ENCODE results near the gene ATP6V1G2. TPM values are rescaled to one million over a fixed set of nuclear protein-coding genes. Genes with fewer than 3 reads are reported as not detected.

ATP6V1G2 gene
- total RNA-seq, 4 donors from 2014 or later, result 0.21 to 2.1 TPM; not detected in 2

GRCh38 chr6:31581434-31582229, 35.2 kb upstream of the ATP6V1G2 start:
- Histone ChIP-seq H3K36me3 (no peaks in the 10 kb centered on the region), H3K27me3 (peaks cover 0 to 8% (median 0%) of the 10 kb centered on the region in 4 donors), H3K4me3 (peak overlapping the region; percentile 53 to 84 (median 77)), H3K27ac (peak overlapping the region; percentile 71 to 88 (median 84)), H3K4me1 (peaks cover 16 to 41% (median 23%) of the 10 kb centered on the region in 3 donors), H3K9me3 (no peaks in the 10 kb centered on the region)
- WGBS, 2 donors, result 20 to 33% methylated on average over 12 to 17 of the region's 21 CpGs
- intact Hi-C loops (cut with DNase I), result no loop called here
- no peak for TF ChIP-seq POLR2A (IDR thresholded peaks at IDR 0.05)
- TF ChIP-seq, protein P1, sequence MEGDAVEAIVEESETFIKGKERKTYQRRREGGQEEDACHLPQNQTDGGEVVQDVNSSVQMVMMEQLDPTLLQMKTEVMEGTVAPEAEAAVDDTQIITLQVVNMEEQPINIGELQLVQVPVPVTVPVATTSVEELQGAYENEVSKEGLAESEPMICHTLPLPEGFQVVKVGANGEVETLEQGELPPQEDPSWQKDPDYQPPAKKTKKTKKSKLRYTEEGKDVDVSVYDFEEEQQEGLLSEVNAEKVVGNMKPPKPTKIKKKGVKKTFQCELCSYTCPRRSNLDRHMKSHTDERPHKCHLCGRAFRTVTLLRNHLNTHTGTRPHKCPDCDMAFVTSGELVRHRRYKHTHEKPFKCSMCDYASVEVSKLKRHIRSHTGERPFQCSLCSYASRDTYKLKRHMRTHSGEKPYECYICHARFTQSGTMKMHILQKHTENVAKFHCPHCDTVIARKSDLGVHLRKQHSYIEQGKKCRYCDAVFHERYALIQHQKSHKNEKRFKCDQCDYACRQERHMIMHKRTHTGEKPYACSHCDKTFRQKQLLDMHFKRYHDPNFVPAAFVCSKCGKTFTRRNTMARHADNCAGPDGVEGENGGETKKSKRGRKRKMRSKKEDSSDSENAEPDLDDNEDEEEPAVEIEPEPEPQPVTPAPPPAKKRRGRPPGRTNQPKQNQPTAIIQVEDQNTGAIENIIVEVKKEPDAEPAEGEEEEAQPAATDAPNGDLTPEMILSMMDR (IDR thresholded peaks at IDR 0.05), result no peak
- DNase-seq, result no peak

GRCh38 chr6:31580807-31581433, 34.5 kb upstream of the ATP6V1G2 start:
- Histone ChIP-seq H3K4me1 (peaks cover 16 to 34% (median 22%) of the 10 kb centered on the region in 3 donors), H3K4me3 (peak overlapping the region; percentile 53 to 84 (median 77)), H3K27ac (peak overlapping the region; percentile 71 to 88 (median 84)), H3K36me3 (no peaks in the 10 kb centered on the region), H3K9me3 (no peaks in the 10 kb centered on the region), H3K27me3 (peaks cover 0 to 4% (median 0%) of the 10 kb centered on the region in 4 donors)
- intact Hi-C loops (cut with DNase I), result no loop called here
- WGBS, 2 donors, result 0 to 1% methylated on average over 1 to 22 of the region's 62 CpGs
- DNase-seq, result no peak
- TF ChIP-seq, protein P1 (IDR thresholded peaks at IDR 0.05), result peak; percentile 92 to 98 (median 94)
- peak in 1 of 4 donors; percentile 65 for TF ChIP-seq POLR2A (IDR thresholded peaks at IDR 0.05)

GRCh38 chr6:31580438-31580740, 34.0 kb upstream of the ATP6V1G2 start:
- Histone ChIP-seq H3K9me3 (no peaks in the 10 kb centered on the region), H3K4me1 (peaks cover 16 to 31% (median 18%) of the 10 kb centered on the region in 3 donors), H3K4me3 (peak overlapping the region; percentile 53 to 84 (median 77)), H3K27me3 (peaks cover 0 to 8% (median 0%) of the 10 kb centered on the region in 4 donors), H3K27ac (peak overlapping the region; percentile 71 to 88 (median 84)), H3K36me3 (no peaks in the 10 kb centered on the region)
- no peak for DNase-seq
- intact Hi-C loops (cut with DNase I), result no loop called here
- no peak for TF ChIP-seq POLR2A (IDR thresholded peaks at IDR 0.05)
- TF ChIP-seq, protein P1 (IDR thresholded peaks at IDR 0.05), result no peak
- 33 to 46% methylated on average over 11 of the region's 11 CpGs for WGBS, 2 donors

GRCh38 chr6:31579546-31580437, 33.4 kb upstream of the ATP6V1G2 start:
- Histone ChIP-seq H3K27ac (peak overlapping the region in 2 of 4 donors; percentile 81 to 87), H3K9me3 (no peaks in the 10 kb centered on the region), H3K27me3 (peaks cover 0 to 9% (median 0%) of the 10 kb centered on the region in 4 donors), H3K4me1 (peaks cover 16 to 37% (median 18%) of the 10 kb centered on the region in 3 donors), H3K36me3 (no peaks in the 10 kb centered on the region), H3K4me3 (peak overlapping the region in 3 of 4 donors; percentile 72 to 84 (median 82))
- intact Hi-C loops (cut with DNase I), result no loop called here
- no peak for TF ChIP-seq POLR2A (IDR thresholded peaks at IDR 0.05)
- 83% methylated on average over 6 to 8 of the region's 8 CpGs for whole genome bisulfite sequencing, 2 donors
- DNase-seq, result no peak

GRCh38 chr6:31579119-31579505, 32.7 kb upstream of the ATP6V1G2 start:
- TF ChIP-seq, protein P1 (IDR thresholded peaks at IDR 0.05), result no peak
- TF ChIP-seq POLR2A (IDR thresholded peaks at IDR 0.05), result no peak
- DNase-seq, result no peak
- H3K27ac ChIP-seq, result no peak overlapping the region
- intact Hi-C loops (cut with DNase I), result no loop called here
- no peaks in the 10 kb centered on the region for H3K36me3 ChIP-seq
- 78 to 87% methylated on average over 3 of the region's 3 CpGs for WGBS, 2 donors
- no peaks in the 10 kb centered on the region for H3K9me3 ChIP-seq
- H3K27me3 ChIP-seq, result peaks cover 0 to 12% (median 0%) of the 10 kb centered on the region in 4 donors
- peaks cover 16 to 37% (median 18%) of the 10 kb centered on the region in 3 donors for H3K4me1 ChIP-seq
- H3K4me3 ChIP-seq, result no peak overlapping the region
